ENCODE measurements around the gene DOCK2. TPM values are rescaled to one million over a fixed set of nuclear protein-coding genes. Genes with fewer than 3 reads are reported as not detected.

DOCK2 gene
- total RNA-seq, 1 donor from 2014 or later: 2.2 TPM

Other genes starting within 250 kb of the DOCK2 start
- 15.0 TPM for gene SPDL1, start 53.5 kb upstream of the DOCK2 start, total RNA-seq